Naive thymus-derived CD4-positive, alpha-beta T cell (primary cell): Measurements from ENCODE around the gene RETSAT. TPM values are rescaled to one million over a fixed set of nuclear protein-coding genes. Genes with fewer than 3 reads are reported as not detected.

ENCODE experiments used
- ATAC-seq: fragments of 150-1000 bp; cut with Tn5 transposase; 2 replicates; pipeline ENCODE4 v1.10.0; 2021; ENCODE audit warnings: mild to moderate bottlenecking, moderate library complexity
- CTCF ChIA-PET: fragments of 350-600 bp; sonication (Branson Sonifier 250); formaldehyde crosslinking; loops from one replicate; lab custom pipeline; 2021; ENCODE audit warnings: antibody characterized with exemption; lab: Charles Lee
- POLR2A ChIA-PET: fragments of 350-600 bp; sonication (Branson Sonifier 250); formaldehyde crosslinking; loops from one replicate; lab custom pipeline; 2021; ENCODE audit warnings: antibody characterized with exemption, inconsistent platforms; lab: Charles Lee
- DNase-seq, 9 donors: peaks; one replicate each; pipeline versions ENCODE4 v3.0.0 to v3.0.0-alpha.2; 2020 to 2022; ENCODE audit warnings: mixed read lengths in 1 of 9
- H3K27ac ChIP-seq: one replicate; pipeline ENCODE4 v1.7.0; 2013; ENCODE audit warnings: mild to moderate bottlenecking, low read depth, low read length, moderate library complexity
- H3K27me3 ChIP-seq, 2 donors: one replicate each; pipeline ENCODE4 v1.7.0; 2013; ENCODE audit warnings: low read length in 2 of 2, mild to moderate bottlenecking in 2 of 2, moderate library complexity in 2 of 2; ENCODE audit not compliant: control insufficient read depth in 2 of 2, insufficient read depth in 2 of 2
- H3K36me3 ChIP-seq, 3 experiments: 1 replicate in 2 of 3; 2 replicates in 1 of 3; pipeline ENCODE4 v1.7.0; 2013; ENCODE audit warnings: low read length in 3 of 3, mild to moderate bottlenecking in 3 of 3, moderate library complexity in 1 of 3; ENCODE audit not compliant: insufficient read depth in 3 of 3, control insufficient read depth in 2 of 3
- H3K4me1 ChIP-seq, 2 donors: one replicate each; pipeline ENCODE4 v1.7.0; 2013; ENCODE audit warnings: low read length in 2 of 2, mild to moderate bottlenecking in 2 of 2, moderate library complexity in 1 of 2; ENCODE audit not compliant: control insufficient read depth in 2 of 2, insufficient read depth in 2 of 2
- H3K4me3 ChIP-seq: 2 replicates; pipeline ENCODE4 v1.7.0; 2013; ENCODE audit warnings: mild to moderate bottlenecking, low read length
- H3K9me3 ChIP-seq, 3 experiments: 1 replicate in 2 of 3; 2 replicates in 1 of 3; pipeline ENCODE4 v1.7.0; 2013; ENCODE audit warnings: low read length in 3 of 3; ENCODE audit not compliant: control insufficient read depth in 2 of 3
- H3K27ac Mint-ChIP-seq, 9 donors: one replicate each; pipeline ENCODE4 v1.8.0; 2020 to 2022; ENCODE audit warnings: mixed read lengths in 9 of 9, mild to moderate bottlenecking in 8 of 9, moderate library complexity in 5 of 9, inconsistent platforms in 2 of 9
- H3K27me3 Mint-ChIP-seq, 5 donors: one replicate each; pipeline ENCODE4 v1.8.0; 2021 to 2022; ENCODE audit warnings: mixed read lengths in 5 of 5, mild to moderate bottlenecking in 1 of 5
- H3K36me3 Mint-ChIP-seq, 5 donors: one replicate each; pipeline ENCODE4 v1.8.0; 2020 to 2022; ENCODE audit warnings: mixed read lengths in 5 of 5, mild to moderate bottlenecking in 3 of 5, inconsistent platforms in 1 of 5
- H3K4me1 Mint-ChIP-seq, 7 donors: one replicate each; pipeline ENCODE4 v1.8.0; 2020 to 2022; ENCODE audit warnings: mixed read lengths in 7 of 7, mild to moderate bottlenecking in 3 of 7, inconsistent platforms in 1 of 7
- H3K4me3 Mint-ChIP-seq, 10 donors: one replicate each; pipeline ENCODE4 v1.8.0; 2020 to 2022; ENCODE audit warnings: mild to moderate bottlenecking in 10 of 10, mixed read lengths in 10 of 10, moderate library complexity in 6 of 10, inconsistent platforms in 2 of 10
- H3K9me3 Mint-ChIP-seq, 11 donors: one replicate each; pipeline ENCODE4 v1.8.0; 2020 to 2022; ENCODE audit warnings: mixed read lengths in 11 of 11, mild to moderate bottlenecking in 4 of 11, inconsistent platforms in 1 of 11, moderate library complexity in 1 of 11
- intact Hi-C, 2 donors: fragments of 100-400 bp; cut with micrococcal nuclease; formaldehyde crosslinking; loops; one replicate each; pipeline ENCODE4 v1.15.1; 2023
- polyA plus RNA-seq, 2 donors: library from polyadenylated mRNA; unstranded; fragments of 300-500 nt; fragmentation: Illumina TruSeq; gene quantifications; one replicate each; pipeline ENCODE4 v1.2.3, GENCODE V29; 2021
- total RNA-seq, 6 experiments: library from RNA in 5 of 6; stranded (reverse) in 5 of 6; gene quantifications; 1 replicate in 5 of 6; 2 replicates in 1 of 6; pipeline ENCODE4 v1.2.3 and lab custom pipeline; 2021 to 2026

RETSAT gene
- total and polyA plus RNA-seq, 7 experiments from 2014 or later = 8.9 to 30.5 (median 19.5) TPM

- DNase-seq (no peak), ATAC-seq (no peak)
- Mint-ChIP-seq H3K9me3 (peaks cover 0 to 4% (median 0%) of the 10 kb centered on the region in 11 donors), H3K4me1 (peaks cover 34 to 55% (median 48%) of the 10 kb centered on the region in 7 donors), H3K27me3 (no peaks in the 10 kb centered on the region), H3K36me3 (peaks cover 0 to 40% (median 20%) of the 10 kb centered on the region in 5 donors), H3K27ac (peak overlapping the region in 1 of 9 donors; percentile 26), H3K4me3 (peak overlapping the region in 6 of 10 donors; percentile 19 to 41 (median 25))
- POLR2A ChIA-PET = interaction anchor here (0.6 to 14.5 kb wide), 3 partner anchors 29 to 284 kb away, joined by 3 to 211 read pairs (median 3); partner anchors contain the start of gene TGOLN2
- Histone ChIP-seq H3K36me3 (peaks cover 0 to 28% (median 3%) of the 10 kb centered on the region in 3 experiments), H3K27me3 (no peaks in the 10 kb centered on the region), H3K4me1 (peaks cover 19 to 24% of the 10 kb centered on the region in 2 donors), H3K4me3 (no peak overlapping the region), H3K27ac (no peak overlapping the region), H3K9me3 (no peaks in the 10 kb centered on the region)
- CTCF ChIA-PET = no interaction called here
- intact Hi-C loops = no loop called here
Observed at GRCh38 chr2:85357736-85358135, 3.4 kb upstream of the RETSAT start.

- H3K4me1 Mint-ChIP-seq = peaks cover 36 to 61% (median 55%) of the 10 kb centered on the region in 7 donors
- POLR2A ChIA-PET = interaction anchor here (1.4 to 14.5 kb wide), 3 partner anchors 27 to 183 kb away, joined by 3 to 211 read pairs (median 38); partner anchors contain the start of genes MAT2A and TGOLN2
- intact Hi-C loops = no loop called here
- Histone ChIP-seq H3K4me1 (peaks cover 19 to 28% of the 10 kb centered on the region in 2 donors), H3K9me3 (no peaks in the 10 kb centered on the region), H3K4me3 (no peak overlapping the region), H3K27me3 (no peaks in the 10 kb centered on the region), H3K27ac (no peak overlapping the region), H3K36me3 (peaks cover 0 to 26% (median 3%) of the 10 kb centered on the region in 3 experiments)
- no peak for ATAC-seq
- H3K36me3 Mint-ChIP-seq = peaks cover 0 to 32% (median 16%) of the 10 kb centered on the region in 5 donors
- peaks cover 0 to 4% (median 0%) of the 10 kb centered on the region in 11 donors for H3K9me3 Mint-ChIP-seq
- H3K4me3 Mint-ChIP-seq = peak overlapping the region in 3 of 10 donors; percentile 48 to 100 (median 94)
- peak overlapping the region in 2 of 9 donors; percentile 93 to 94 for H3K27ac Mint-ChIP-seq
- no peaks in the 10 kb centered on the region for H3K27me3 Mint-ChIP-seq
- DNase-seq = no peak
- CTCF ChIA-PET = no interaction called here
Observed at GRCh38 chr2:85356186-85356585, 1.9 kb upstream of the RETSAT start.

- H3K4me1 Mint-ChIP-seq = peaks cover 36 to 61% (median 57%) of the 10 kb centered on the region in 7 donors
- ChIA-PET CTCF (interaction anchor here (1.8 kb wide), 1 partner anchor 28 kb away, joined by 6 read pairs; the partner anchor contains the start of gene TGOLN2), POLR2A (interaction anchor here (0.8 to 14.5 kb wide), 13 partner anchors 27 to 260 kb away, joined by 3 to 211 read pairs (median 7); partner anchors contain the start of genes C2orf68, MAT2A, SH2D6 and TGOLN2)
- Histone ChIP-seq H3K4me1 (peaks cover 19 to 28% of the 10 kb centered on the region in 2 donors), H3K4me3 (peak overlapping the region; percentile 86), H3K36me3 (peaks cover 3 to 29% (median 4%) of the 10 kb centered on the region in 3 experiments), H3K9me3 (no peaks in the 10 kb centered on the region), H3K27me3 (no peaks in the 10 kb centered on the region), H3K27ac (peak overlapping the region; percentile 89)
- no peak for ATAC-seq
- peaks cover 0 to 4% (median 0%) of the 10 kb centered on the region in 11 donors for H3K9me3 Mint-ChIP-seq
- peaks cover 3 to 34% (median 21%) of the 10 kb centered on the region in 5 donors for H3K36me3 Mint-ChIP-seq
- H3K4me3 Mint-ChIP-seq = peak overlapping the region; percentile 91 to 100 (median 100)
- H3K27ac Mint-ChIP-seq = peak overlapping the region; percentile 25 to 100 (median 95)
- intact Hi-C loops = loop anchor here (2.0 kb wide), 2 partner anchors 83 to 261 kb away; partner anchors contain the start of gene USP39 (in 1 of the 2)
- H3K27me3 Mint-ChIP-seq = no peaks in the 10 kb centered on the region
- no peak for DNase-seq
Observed at GRCh38 chr2:85355521-85355920, 1.2 kb upstream of the RETSAT start.

- peaks cover 0 to 4% (median 0%) of the 10 kb centered on the region in 11 donors for H3K9me3 Mint-ChIP-seq
- no peaks in the 10 kb centered on the region for H3K9me3 ChIP-seq
- H3K27me3 ChIP-seq = no peaks in the 10 kb centered on the region
- H3K27me3 Mint-ChIP-seq = no peaks in the 10 kb centered on the region
- peaks cover 4 to 34% (median 4%) of the 10 kb centered on the region in 3 experiments for H3K36me3 ChIP-seq
- H3K27ac Mint-ChIP-seq = peak overlapping the region; percentile 93 to 100 (median 99)
- no peak for ATAC-seq
- peaks cover 19 to 28% of the 10 kb centered on the region in 2 donors for H3K4me1 ChIP-seq
- H3K36me3 Mint-ChIP-seq = peaks cover 7 to 38% (median 24%) of the 10 kb centered on the region in 5 donors
- no peak for DNase-seq
- peak overlapping the region; percentile 91 to 100 (median 100) for H3K4me3 Mint-ChIP-seq
- intact Hi-C loops = loop anchor here (2.0 kb wide), 2 partner anchors 84 to 262 kb away; partner anchors contain the start of gene USP39 (in 1 of the 2)
- CTCF ChIA-PET = interaction anchor here (0.7 to 1.8 kb wide), 2 partner anchors 27 to 197 kb away, joined by 3 to 6 read pairs; partner anchors contain the start of gene TGOLN2
- POLR2A ChIA-PET = interaction anchor here (0.6 to 14.5 kb wide), 18 partner anchors 26 to 722 kb away, joined by 3 to 211 read pairs (median 4); partner anchors contain the start of genes C2orf68, MAT2A, RNF181 and SH2D6
- H3K4me3 ChIP-seq = peak overlapping the region; percentile 86
- peaks cover 36 to 61% (median 57%) of the 10 kb centered on the region in 7 donors for H3K4me1 Mint-ChIP-seq
- peak overlapping the region; percentile 89 for H3K27ac ChIP-seq
Observed at GRCh38 chr2:85355073-85355410, 714 bp upstream of the RETSAT start.

- intact Hi-C loops = loop anchor here (1.0 to 5.0 kb wide), 14 partner anchors 26 to 895 kb away; partner anchors contain the start of genes GGCX (in 2 of the 2), MAT2A (in 2 of the 2), POLR1A (in 2 of the 2) and SH2D6 (in 2 of the 2)
- H3K4me3 ChIP-seq = peak overlapping the region; percentile 86
- Mint-ChIP-seq H3K36me3 (peaks cover 8 to 38% (median 21%) of the 10 kb centered on the region in 5 donors), H3K4me3 (peak overlapping the region; percentile 91 to 100 (median 100)), H3K4me1 (peaks cover 35 to 57% (median 50%) of the 10 kb centered on the region in 7 donors), H3K27me3 (no peaks in the 10 kb centered on the region), H3K27ac (peak overlapping the region; percentile 93 to 100 (median 99)), H3K9me3 (peaks cover 0 to 4% (median 0%) of the 10 kb centered on the region in 11 donors)
- H3K27me3 ChIP-seq = no peaks in the 10 kb centered on the region
- DNase-seq (peak in 4 of 9 donors; percentile 0 to 32 (median 7)), ATAC-seq (no peak)
- ChIA-PET POLR2A (interaction anchor here (0.6 to 14.5 kb wide), 20 partner anchors 11 to 407 kb away, joined by 3 to 211 read pairs (median 5); partner anchors contain the start of genes MAT2A, SH2D6 and TGOLN2), CTCF (interaction anchor here (0.6 to 1.8 kb wide), 4 partner anchors 26 to 69 kb away, joined by 3 to 11 read pairs (median 4); partner anchors contain the start of gene TGOLN2)
- no peaks in the 10 kb centered on the region for H3K9me3 ChIP-seq
- H3K4me1 ChIP-seq = peaks cover 19 to 28% of the 10 kb centered on the region in 2 donors
- peaks cover 4 to 38% (median 15%) of the 10 kb centered on the region in 3 experiments for H3K36me3 ChIP-seq
- H3K27ac ChIP-seq = peak overlapping the region; percentile 65
Observed at GRCh38 chr2:85353876-85354285, 447 bp downstream of the RETSAT start.

- no peaks in the 10 kb centered on the region for H3K9me3 ChIP-seq
- H3K36me3 ChIP-seq = peaks cover 4 to 69% (median 11%) of the 10 kb centered on the region in 3 experiments
- ChIA-PET POLR2A (interaction anchor here (14.5 kb wide), 1 partner anchor 19 kb away, joined by 211 read pairs; the partner anchor contains the start of gene TGOLN2), CTCF (no interaction called here)
- no peak for ATAC-seq
- Mint-ChIP-seq H3K4me3 (no peak overlapping the region), H3K36me3 (peaks cover 17 to 55% (median 22%) of the 10 kb centered on the region in 5 donors), H3K27me3 (no peaks in the 10 kb centered on the region), H3K4me1 (peaks cover 1 to 12% (median 7%) of the 10 kb centered on the region in 7 donors), H3K9me3 (no peaks in the 10 kb centered on the region), H3K27ac (peak overlapping the region in 1 of 9 donors; percentile 51)
- no peak overlapping the region for H3K27ac ChIP-seq
- intact Hi-C loops = no loop called here
- no peaks in the 10 kb centered on the region for H3K27me3 ChIP-seq
- peaks cover 0 to 3% of the 10 kb centered on the region in 2 donors for H3K4me1 ChIP-seq
- H3K4me3 ChIP-seq = no peak overlapping the region
- DNase-seq = no peak
Observed at GRCh38 chr2:85347599-85347998, 6.7 kb downstream of the RETSAT start.
